ENCODE measurements around the gene GNAZ.
A peak's percentile ranks its signal among the peaks of the same experiment; 100 is the strongest.

GNAZ gene

GRCh38 chr22:23157560-23158515 lies 87.5 kb downstream of the GNAZ start:
- ATAC-seq (replicated peaks; ENCODE audit: extremely low read depth, poor library complexity, severe bottlenecking), result no peak
- H3K9me3 Mint-ChIP-seq, result no peaks in the 10 kb centered on the region
- H3K4me1 Mint-ChIP-seq, result peaks cover 24% of the 10 kb centered on the region
- no peak overlapping the region for H3K4me3 Mint-ChIP-seq
- DNase-seq (ENCODE audit: low spot score in 2 of 2), result no peak
- H3K36me3 Mint-ChIP-seq (ENCODE audit: insufficient read depth), result peaks cover 4% of the 10 kb centered on the region
- no peak overlapping the region for H3K27ac Mint-ChIP-seq (ENCODE audit: low read depth)
- no peaks in the 10 kb centered on the region for H3K27me3 Mint-ChIP-seq

- peaks cover 4% of the 10 kb centered on the region for H3K36me3 Mint-ChIP-seq (ENCODE audit: insufficient read depth)
- H3K9me3 Mint-ChIP-seq, result no peaks in the 10 kb centered on the region
- peaks cover 15% of the 10 kb centered on the region for H3K4me1 Mint-ChIP-seq
- no peak overlapping the region for H3K4me3 Mint-ChIP-seq
- H3K27me3 Mint-ChIP-seq, result no peaks in the 10 kb centered on the region
- H3K27ac Mint-ChIP-seq (ENCODE audit: low read depth), result no peak overlapping the region
- DNase-seq (ENCODE audit: low spot score in 2 of 2) (no peak), ATAC-seq (replicated peaks; ENCODE audit: extremely low read depth, poor library complexity, severe bottlenecking) (no peak)
Observed at GRCh38 chr22:23158516-23159290, 88.4 kb downstream of the GNAZ start.

GRCh38 chr22:23159291-23159630 lies 88.9 kb downstream of the GNAZ start:
- H3K27ac Mint-ChIP-seq (ENCODE audit: low read depth), result no peak overlapping the region
- peaks cover 9% of the 10 kb centered on the region for H3K4me1 Mint-ChIP-seq
- H3K9me3 Mint-ChIP-seq, result no peaks in the 10 kb centered on the region
- peaks cover 4% of the 10 kb centered on the region for H3K36me3 Mint-ChIP-seq (ENCODE audit: insufficient read depth)
- no peaks in the 10 kb centered on the region for H3K27me3 Mint-ChIP-seq
- no peak overlapping the region for H3K4me3 Mint-ChIP-seq
- no peak for DNase-seq (ENCODE audit: low spot score in 2 of 2)
- ATAC-seq (replicated peaks; ENCODE audit: extremely low read depth, poor library complexity, severe bottlenecking), result no peak

GRCh38 chr22:23161029-23161428 lies 90.7 kb downstream of the GNAZ start:
- H3K4me3 Mint-ChIP-seq, result no peak overlapping the region
- H3K4me1 Mint-ChIP-seq, result no peaks in the 10 kb centered on the region
- no peaks in the 10 kb centered on the region for H3K27me3 Mint-ChIP-seq
- ATAC-seq (replicated peaks; ENCODE audit: extremely low read depth, poor library complexity, severe bottlenecking), result no peak
- no peaks in the 10 kb centered on the region for H3K9me3 Mint-ChIP-seq
- no peak for DNase-seq (ENCODE audit: low spot score in 2 of 2)
- H3K36me3 Mint-ChIP-seq (ENCODE audit: insufficient read depth), result peaks cover 4% of the 10 kb centered on the region
- no peak overlapping the region for H3K27ac Mint-ChIP-seq (ENCODE audit: low read depth)

- no peak for DNase-seq (ENCODE audit: low spot score in 2 of 2)
- H3K4me3 Mint-ChIP-seq, result no peak overlapping the region
- no peaks in the 10 kb centered on the region for H3K27me3 Mint-ChIP-seq
- peaks cover 4% of the 10 kb centered on the region for H3K36me3 Mint-ChIP-seq (ENCODE audit: insufficient read depth)
- H3K4me1 Mint-ChIP-seq, result no peaks in the 10 kb centered on the region
- no peak overlapping the region for H3K27ac Mint-ChIP-seq (ENCODE audit: low read depth)
- H3K9me3 Mint-ChIP-seq, result no peaks in the 10 kb centered on the region
- no peak for ATAC-seq (replicated peaks; ENCODE audit: extremely low read depth, poor library complexity, severe bottlenecking)
Observed at GRCh38 chr22:23161574-23161973, 91.3 kb downstream of the GNAZ start.

- H3K9me3 Mint-ChIP-seq, result no peaks in the 10 kb centered on the region
Observed at GRCh38 chr22:23163665-23164064, 93.3 kb downstream of the GNAZ start.

GRCh38 chr22:23164091-23164490 lies 93.8 kb downstream of the GNAZ start:
- H3K4me3 Mint-ChIP-seq, result no peak overlapping the region
- no peak for DNase-seq (ENCODE audit: low spot score in 2 of 2)
- no peak for ATAC-seq (replicated peaks; ENCODE audit: extremely low read depth, poor library complexity, severe bottlenecking)
- no peaks in the 10 kb centered on the region for H3K9me3 Mint-ChIP-seq
- H3K27me3 Mint-ChIP-seq, result no peaks in the 10 kb centered on the region
- H3K4me1 Mint-ChIP-seq, result no peaks in the 10 kb centered on the region
- no peak overlapping the region for H3K27ac Mint-ChIP-seq (ENCODE audit: low read depth)
- peaks cover 4% of the 10 kb centered on the region for H3K36me3 Mint-ChIP-seq (ENCODE audit: insufficient read depth)

More at GRCh38 chr22:23163665-23164064, 93.3 kb downstream of the GNAZ start:
- ATAC-seq (replicated peaks; ENCODE audit: extremely low read depth, poor library complexity, severe bottlenecking), result no peak
- Mint-ChIP-seq H3K4me1 (no peaks in the 10 kb centered on the region), H3K4me3 (no peak overlapping the region), H3K27me3 (no peaks in the 10 kb centered on the region), H3K36me3 (ENCODE audit: insufficient read depth) (peaks cover 4% of the 10 kb centered on the region), H3K27ac (ENCODE audit: low read depth) (no peak overlapping the region)
- no peak for DNase-seq (ENCODE audit: low spot score in 2 of 2)

- no peaks in the 10 kb centered on the region for H3K4me1 Mint-ChIP-seq
Observed at GRCh38 chr22:23166042-23166831, 95.9 kb downstream of the GNAZ start.

GRCh38 chr22:23166841-23167616 lies 96.7 kb downstream of the GNAZ start:
- no peaks in the 10 kb centered on the region for H3K27me3 Mint-ChIP-seq
- no peak for ATAC-seq (replicated peaks; ENCODE audit: extremely low read depth, poor library complexity, severe bottlenecking)
- no peaks in the 10 kb centered on the region for H3K9me3 Mint-ChIP-seq
- H3K4me1 Mint-ChIP-seq, result no peaks in the 10 kb centered on the region
- DNase-seq (ENCODE audit: low spot score in 2 of 2), result no peak
- H3K36me3 Mint-ChIP-seq (ENCODE audit: insufficient read depth), result peaks cover 4% of the 10 kb centered on the region
- H3K4me3 Mint-ChIP-seq, result no peak overlapping the region
- no peak overlapping the region for H3K27ac Mint-ChIP-seq (ENCODE audit: low read depth)

More at GRCh38 chr22:23166042-23166831, 95.9 kb downstream of the GNAZ start:
- peaks cover 4% of the 10 kb centered on the region for H3K36me3 Mint-ChIP-seq (ENCODE audit: insufficient read depth)
- DNase-seq (ENCODE audit: low spot score in 2 of 2) (no peak), ATAC-seq (replicated peaks; ENCODE audit: extremely low read depth, poor library complexity, severe bottlenecking) (no peak)
- H3K4me3 Mint-ChIP-seq, result no peak overlapping the region
- no peaks in the 10 kb centered on the region for H3K27me3 Mint-ChIP-seq
- peak overlapping the region; percentile 36 for H3K27ac Mint-ChIP-seq (ENCODE audit: low read depth)
- no peaks in the 10 kb centered on the region for H3K9me3 Mint-ChIP-seq

GRCh38 chr22:23168391-23169042 lies 98.2 kb downstream of the GNAZ start:
- peak overlapping the region; percentile 19 for H3K27ac Mint-ChIP-seq (ENCODE audit: low read depth)
- no peaks in the 10 kb centered on the region for H3K4me1 Mint-ChIP-seq
- ATAC-seq (replicated peaks; ENCODE audit: extremely low read depth, poor library complexity, severe bottlenecking) (no peak), DNase-seq (ENCODE audit: low spot score in 2 of 2) (no peak)
- no peaks in the 10 kb centered on the region for H3K36me3 Mint-ChIP-seq (ENCODE audit: insufficient read depth)
- H3K27me3 Mint-ChIP-seq, result no peaks in the 10 kb centered on the region
- H3K4me3 Mint-ChIP-seq, result no peak overlapping the region
- no peaks in the 10 kb centered on the region for H3K9me3 Mint-ChIP-seq

- Mint-ChIP-seq H3K4me1 (peaks cover 5% of the 10 kb centered on the region), H3K27ac (ENCODE audit: low read depth) (peak overlapping the region; percentile 19), H3K9me3 (no peaks in the 10 kb centered on the region), H3K4me3 (no peak overlapping the region), H3K36me3 (ENCODE audit: insufficient read depth) (no peaks in the 10 kb centered on the region), H3K27me3 (no peaks in the 10 kb centered on the region)
- no peak for DNase-seq (ENCODE audit: low spot score in 2 of 2)
- ATAC-seq (replicated peaks; ENCODE audit: extremely low read depth, poor library complexity, severe bottlenecking), result no peak
Observed at GRCh38 chr22:23169043-23169406, 98.7 kb downstream of the GNAZ start.

All from central memory CD8-positive, alpha-beta T cell (primary cell).